Glutamatergic neuron (in vitro differentiated cells): ENCODE results near the gene THPO. TPM values are rescaled to one million over a fixed set of nuclear protein-coding genes. Genes with fewer than 3 reads are reported as not detected.

Experiments
- DNase-seq: peaks from one replicate; pipeline ENCODE4 v3.0.0; 2022
- H3K27ac Mint-ChIP-seq: one replicate; pipeline ENCODE4 v1.8.0; 2020; ENCODE audit warnings: mild to moderate bottlenecking, mixed read lengths, inconsistent platforms; ENCODE audit not compliant: unreplicated experiment
- H3K27me3 Mint-ChIP-seq: one replicate; pipeline ENCODE4 v1.8.0; 2020; ENCODE audit warnings: mild to moderate bottlenecking, moderate library complexity, mixed read lengths, inconsistent platforms; ENCODE audit not compliant: unreplicated experiment
- H3K36me3 Mint-ChIP-seq: one replicate; pipeline ENCODE4 v1.8.0; 2020; ENCODE audit warnings: mild to moderate bottlenecking, mixed read lengths, inconsistent platforms; ENCODE audit not compliant: unreplicated experiment
- H3K4me1 Mint-ChIP-seq: one replicate; pipeline ENCODE4 v1.8.0; 2020; ENCODE audit warnings: mild to moderate bottlenecking, low read depth, mixed read lengths, inconsistent platforms; ENCODE audit not compliant: unreplicated experiment
- H3K4me3 Mint-ChIP-seq: one replicate; pipeline ENCODE4 v1.8.0; 2020; ENCODE audit warnings: mild to moderate bottlenecking, mixed read lengths, inconsistent platforms; ENCODE audit not compliant: unreplicated experiment
- H3K9me3 Mint-ChIP-seq: one replicate; pipeline ENCODE4 v1.8.0; 2020; ENCODE audit warnings: mild to moderate bottlenecking, moderate library complexity, mixed read lengths, inconsistent platforms; ENCODE audit not compliant: unreplicated experiment
- total RNA-seq: library from RNA; stranded (reverse); fragmentation: NEBNext Ultra II Directional; extraction: Animal tissue kit (Norgen Biotek cat#: 25700); gene quantifications from one replicate; pipeline ENCODE4 v1.2.1, GENCODE V29; 2021; ENCODE audit not compliant: unreplicated experiment
- TF ChIP-seq, protein P1 (sequence below): fragments of 200-600 bp; sonication (generic); IDR thresholded peaks from one replicate; pipeline ENCODE4 v1.5.0; 2021; ENCODE audit not compliant: partially characterized antibody, unreplicated experiment

Gene THPO
- total RNA-seq, 1 donor from 2014 or later: 1.6 TPM

DNA sequence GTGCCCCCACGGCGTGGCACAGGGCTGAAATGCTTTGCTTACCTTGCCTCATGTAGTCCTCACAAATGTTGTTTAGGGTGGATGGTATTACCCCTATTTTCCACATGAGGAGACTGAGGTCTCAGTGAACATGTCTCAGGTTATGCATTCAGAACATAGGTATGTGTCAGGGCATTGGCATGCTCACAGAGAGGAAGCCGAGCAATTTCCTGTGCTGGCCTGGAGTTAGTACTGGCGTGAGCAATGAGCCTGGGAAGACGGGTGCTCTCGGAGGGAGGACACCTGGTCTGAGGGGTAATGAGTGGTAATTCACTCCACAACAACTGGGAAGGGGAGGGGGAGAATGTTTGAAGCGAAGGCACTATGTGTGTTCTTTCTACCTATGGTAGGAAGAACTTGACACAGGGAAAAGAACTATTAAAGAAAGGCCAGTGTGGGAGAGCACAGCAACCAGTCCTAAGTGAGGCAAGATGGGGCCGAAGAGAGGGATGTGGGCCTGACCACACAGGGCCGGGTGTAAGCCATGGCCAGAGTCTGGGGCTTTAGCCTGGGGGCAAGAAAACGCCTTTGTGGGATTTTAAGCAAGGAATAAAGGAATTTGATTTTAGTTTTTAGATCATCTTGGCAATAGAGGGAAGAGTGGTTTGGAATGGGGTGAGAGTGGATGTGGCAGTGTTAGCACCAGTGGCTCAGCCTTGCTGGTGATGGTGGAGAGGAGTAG, 45.5 kb downstream of the THPO start:
- no peaks in the 10 kb centered on the region for H3K36me3 Mint-ChIP-seq
- H3K27me3 Mint-ChIP-seq: peaks cover 14% of the 10 kb centered on the region
- peak overlapping the region; percentile 60 for H3K27ac Mint-ChIP-seq
- H3K4me3 Mint-ChIP-seq: no peak overlapping the region
- H3K9me3 Mint-ChIP-seq: peaks cover 20% of the 10 kb centered on the region
- H3K4me1 Mint-ChIP-seq: peaks cover 12% of the 10 kb centered on the region
- DNase-seq: no peak
- TF ChIP-seq, protein P1, sequence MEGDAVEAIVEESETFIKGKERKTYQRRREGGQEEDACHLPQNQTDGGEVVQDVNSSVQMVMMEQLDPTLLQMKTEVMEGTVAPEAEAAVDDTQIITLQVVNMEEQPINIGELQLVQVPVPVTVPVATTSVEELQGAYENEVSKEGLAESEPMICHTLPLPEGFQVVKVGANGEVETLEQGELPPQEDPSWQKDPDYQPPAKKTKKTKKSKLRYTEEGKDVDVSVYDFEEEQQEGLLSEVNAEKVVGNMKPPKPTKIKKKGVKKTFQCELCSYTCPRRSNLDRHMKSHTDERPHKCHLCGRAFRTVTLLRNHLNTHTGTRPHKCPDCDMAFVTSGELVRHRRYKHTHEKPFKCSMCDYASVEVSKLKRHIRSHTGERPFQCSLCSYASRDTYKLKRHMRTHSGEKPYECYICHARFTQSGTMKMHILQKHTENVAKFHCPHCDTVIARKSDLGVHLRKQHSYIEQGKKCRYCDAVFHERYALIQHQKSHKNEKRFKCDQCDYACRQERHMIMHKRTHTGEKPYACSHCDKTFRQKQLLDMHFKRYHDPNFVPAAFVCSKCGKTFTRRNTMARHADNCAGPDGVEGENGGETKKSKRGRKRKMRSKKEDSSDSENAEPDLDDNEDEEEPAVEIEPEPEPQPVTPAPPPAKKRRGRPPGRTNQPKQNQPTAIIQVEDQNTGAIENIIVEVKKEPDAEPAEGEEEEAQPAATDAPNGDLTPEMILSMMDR: no peak

DNA sequence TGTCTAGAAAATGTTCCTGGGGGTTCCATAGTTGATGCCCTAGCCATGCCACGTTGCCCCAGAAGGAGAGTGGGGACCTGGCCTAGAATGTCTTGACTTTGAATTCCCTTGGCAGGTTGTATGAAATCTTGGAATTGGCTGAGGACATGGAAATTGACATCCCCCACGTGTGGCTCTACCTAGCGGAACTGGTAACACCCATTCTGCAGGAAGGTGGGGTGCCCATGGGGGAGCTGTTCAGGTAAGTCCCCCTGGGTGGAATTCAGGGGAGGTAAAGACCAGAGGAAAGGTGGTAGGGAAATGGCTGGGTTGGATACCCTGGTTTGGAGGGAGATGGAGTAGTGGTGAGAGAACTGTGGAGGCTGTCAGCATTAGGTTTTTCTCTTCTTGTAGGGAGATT, 49.5 kb downstream of the THPO start:
- peaks cover 4% of the 10 kb centered on the region for H3K27me3 Mint-ChIP-seq
- no peaks in the 10 kb centered on the region for H3K36me3 Mint-ChIP-seq
- no peak for DNase-seq
- TF ChIP-seq, protein P1: no peak
- peaks cover 14% of the 10 kb centered on the region for H3K9me3 Mint-ChIP-seq
- H3K4me3 Mint-ChIP-seq: no peak overlapping the region
- no peaks in the 10 kb centered on the region for H3K4me1 Mint-ChIP-seq
- H3K27ac Mint-ChIP-seq: peak overlapping the region; percentile 22

DNA sequence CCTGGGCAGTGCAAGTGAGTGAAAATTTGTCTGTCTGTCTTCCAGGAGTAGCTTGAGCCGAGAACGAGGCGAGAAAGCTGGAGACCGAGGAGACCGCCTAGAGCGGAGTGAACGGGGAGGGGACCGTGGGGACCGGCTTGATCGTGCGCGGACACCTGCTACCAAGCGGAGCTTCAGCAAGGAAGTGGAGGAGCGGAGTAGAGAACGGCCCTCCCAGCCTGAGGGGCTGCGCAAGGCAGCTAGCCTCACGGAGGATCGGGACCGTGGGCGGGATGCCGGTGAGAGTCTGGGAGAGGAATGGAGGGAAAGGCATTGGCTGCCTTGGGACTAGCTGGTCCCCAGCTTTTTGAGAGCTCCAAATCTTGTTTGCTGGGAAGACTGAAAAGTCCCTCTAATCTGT, 50.8 kb downstream of the THPO start:
- Mint-ChIP-seq H3K4me1 (no peaks in the 10 kb centered on the region), H3K4me3 (no peak overlapping the region), H3K9me3 (peaks cover 8% of the 10 kb centered on the region), H3K27ac (no peak overlapping the region), H3K36me3 (no peaks in the 10 kb centered on the region), H3K27me3 (peaks cover 7% of the 10 kb centered on the region)
- no peak for DNase-seq
- TF ChIP-seq, protein P1: no peak

DNA sequence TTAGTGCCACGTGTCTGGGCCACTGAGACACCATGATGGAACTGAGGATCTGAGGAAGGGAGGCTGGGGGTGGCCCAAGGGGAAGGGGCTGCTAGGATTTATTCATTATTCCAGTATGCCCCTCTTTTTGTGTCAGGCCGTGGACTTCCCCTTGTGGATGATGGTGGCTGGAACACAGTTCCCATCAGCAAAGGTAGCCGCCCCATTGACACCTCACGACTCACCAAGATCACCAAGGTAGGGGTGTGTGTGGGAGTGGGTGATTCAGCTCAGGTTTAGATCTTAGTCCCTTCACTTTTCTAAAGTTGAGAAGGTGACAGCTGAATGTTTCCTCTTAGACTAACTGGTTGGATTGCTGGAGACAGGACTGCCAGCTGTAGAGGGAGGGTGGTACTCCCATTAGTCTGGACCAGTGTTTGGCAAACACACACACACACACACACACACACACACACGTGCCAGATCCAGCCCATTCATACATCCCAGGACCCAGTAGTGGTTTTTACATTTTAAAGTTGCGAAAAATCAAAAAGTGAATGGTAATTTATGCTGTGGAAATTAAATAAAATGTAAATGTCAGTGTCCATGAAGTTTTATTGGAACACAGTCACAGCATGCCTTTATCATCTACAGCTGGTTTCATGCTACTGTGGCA, 52.2 kb downstream of the THPO start:
- no peaks in the 10 kb centered on the region for H3K4me1 Mint-ChIP-seq
- peaks cover 9% of the 10 kb centered on the region for H3K9me3 Mint-ChIP-seq
- TF ChIP-seq, protein P1: no peak
- no peaks in the 10 kb centered on the region for H3K36me3 Mint-ChIP-seq
- no peak overlapping the region for H3K4me3 Mint-ChIP-seq
- peaks cover 7% of the 10 kb centered on the region for H3K27me3 Mint-ChIP-seq
- DNase-seq: no peak
- H3K27ac Mint-ChIP-seq: no peak overlapping the region

DNA sequence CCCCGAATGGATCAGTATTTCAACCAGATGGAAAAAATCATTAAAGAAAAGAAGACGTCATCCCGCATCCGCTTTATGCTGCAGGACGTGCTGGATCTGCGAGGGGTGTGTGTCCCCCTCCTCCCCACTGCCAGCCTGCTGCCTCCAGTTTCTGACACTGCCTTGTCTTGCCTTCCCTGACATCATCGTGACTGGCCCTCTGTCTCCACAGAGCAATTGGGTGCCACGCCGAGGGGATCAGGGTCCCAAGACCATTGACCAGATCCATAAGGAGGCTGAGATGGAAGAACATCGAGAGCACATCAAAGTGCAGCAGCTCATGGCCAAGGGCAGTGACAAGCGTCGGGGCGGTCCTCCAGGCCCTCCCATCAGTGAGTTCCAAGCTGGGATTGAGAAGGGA, 52.7 kb downstream of the THPO start:
- Mint-ChIP-seq H3K4me3 (no peak overlapping the region), H3K4me1 (no peaks in the 10 kb centered on the region)

More for the DNA sequence above, 52.7 kb downstream of the THPO start:
- Mint-ChIP-seq H3K27ac (no peak overlapping the region), H3K36me3 (no peaks in the 10 kb centered on the region), H3K27me3 (peaks cover 7% of the 10 kb centered on the region), H3K9me3 (peaks cover 8% of the 10 kb centered on the region)
- DNase-seq: no peak
- TF ChIP-seq, protein P1: no peak
